H9 (cell line): Measurements from ENCODE around the gene TMED5. TPM values are rescaled to one million over a fixed set of nuclear protein-coding genes. Genes with fewer than 3 reads are reported as not detected.
A peak's percentile ranks its signal among the peaks of the same experiment; 100 is the strongest.

Source experiments
- DNase-seq: peaks from one replicate; pipeline ENCODE4 v3.0.0-alpha.2; 2017
- H2AFZ ChIP-seq: one replicate; pipeline ENCODE4 v1.6.1; 2013; ENCODE audit warnings: mild to moderate bottlenecking, low read length, control low read depth, moderate library complexity
- H2AK5ac ChIP-seq: 2 replicates; pipeline ENCODE4 v1.6.1; 2013; ENCODE audit warnings: low read length, control low read depth, mixed read lengths; ENCODE audit not compliant: insufficient read length
- H2BK120ac ChIP-seq: one replicate; pipeline ENCODE4 v1.6.1; 2013; ENCODE audit warnings: low read depth, mild to moderate bottlenecking, low read length, control low read depth, inconsistent platforms; ENCODE audit not compliant: poor library complexity, severe bottlenecking
- H2BK12ac ChIP-seq: 2 replicates; pipeline ENCODE4 v1.6.1; 2013; ENCODE audit warnings: low read length, control low read depth, mixed read lengths, low read depth; ENCODE audit not compliant: insufficient read length
- H2BK15ac ChIP-seq: 2 replicates; pipeline ENCODE4 v1.6.1; 2013; ENCODE audit warnings: low read depth, low read length, control low read depth
- H2BK20ac ChIP-seq: one replicate; pipeline ENCODE4 v1.6.1; 2013; ENCODE audit warnings: low read depth, mild to moderate bottlenecking, low read length, control low read depth, inconsistent platforms; ENCODE audit not compliant: poor library complexity, severe bottlenecking
- H2BK5ac ChIP-seq: 2 replicates; pipeline ENCODE4 v1.6.1; 2013; ENCODE audit warnings: low read length, control low read depth, mixed read lengths; ENCODE audit not compliant: insufficient read length
- H3K14ac ChIP-seq: 2 replicates; pipeline ENCODE4 v1.6.1; 2013; ENCODE audit warnings: low read length, control low read depth; ENCODE audit not compliant: insufficient read depth
- H3K18ac ChIP-seq: 2 replicates; pipeline ENCODE4 v1.6.1; 2013; ENCODE audit warnings: low read depth, mild to moderate bottlenecking, mixed read lengths, low read length, control low read depth; ENCODE audit not compliant: insufficient read length
- H3K23ac ChIP-seq: 2 replicates; pipeline ENCODE4 v1.6.1; 2013; ENCODE audit warnings: low read length, control low read depth, mixed read lengths, low read depth; ENCODE audit not compliant: insufficient read length
- H3K23me2 ChIP-seq: 2 replicates; pipeline ENCODE4 v1.6.1; 2013; ENCODE audit warnings: low read depth, mild to moderate bottlenecking, mixed read lengths, low read length, control low read depth; ENCODE audit not compliant: insufficient read length, poor library complexity, severe bottlenecking
- H3K27ac ChIP-seq: 2 replicates; pipeline ENCODE4 v1.5.1; 2013; ENCODE audit warnings: low read length, control low read depth, mixed read lengths, low read depth; ENCODE audit not compliant: insufficient read length
- H3K27me3 ChIP-seq: 2 replicates; pipeline ENCODE4 v1.6.1; 2013; ENCODE audit warnings: low read length, control low read depth, inconsistent platforms; ENCODE audit not compliant: insufficient read depth
- H3K4ac ChIP-seq: 2 replicates; pipeline ENCODE4 v1.6.1; 2013; ENCODE audit warnings: low read depth, mild to moderate bottlenecking, control low read depth, inconsistent platforms, low read length, moderate library complexity
- H3K4me1 ChIP-seq: 2 replicates; pipeline ENCODE4 v1.6.1; 2013; ENCODE audit warnings: low read length, control low read depth, inconsistent platforms; ENCODE audit not compliant: insufficient read depth
- H3K4me2 ChIP-seq: 2 replicates; pipeline ENCODE4 v1.6.1; 2013; ENCODE audit warnings: low read length, control low read depth, mixed read lengths; ENCODE audit not compliant: insufficient read length, insufficient read depth
- H3K56ac ChIP-seq: 2 replicates; pipeline ENCODE4 v1.6.1; 2013; ENCODE audit warnings: low read depth, mild to moderate bottlenecking, mixed read lengths, low read length, control low read depth; ENCODE audit not compliant: insufficient read length
- H3K79me1 ChIP-seq: 2 replicates; pipeline ENCODE4 v1.6.1; 2013; ENCODE audit warnings: low read depth, mild to moderate bottlenecking, moderate library complexity, low read length, control low read depth, inconsistent platforms; ENCODE audit not compliant: insufficient read depth, poor library complexity, severe bottlenecking
- H3K79me2 ChIP-seq: 2 replicates; pipeline ENCODE4 v1.6.1; 2013; ENCODE audit warnings: low read length, control low read depth, inconsistent platforms; ENCODE audit not compliant: insufficient read depth
- H3K9ac ChIP-seq: 2 replicates; pipeline ENCODE4 v1.6.1; 2013; ENCODE audit warnings: low read length, control low read depth, mixed read lengths; ENCODE audit not compliant: insufficient read length; ENCODE audit errors: extremely low read depth
- H3K9me3 ChIP-seq: one replicate; pipeline ENCODE4 v1.6.1; 2013; ENCODE audit warnings: low read depth, low read length, inconsistent platforms; ENCODE audit not compliant: control insufficient read depth
- H3T11ph ChIP-seq: one replicate; pipeline ENCODE4 v1.6.1; 2013; ENCODE audit warnings: mild to moderate bottlenecking, low read length, control low read depth, inconsistent platforms
- H4K20me1 ChIP-seq: one replicate; pipeline ENCODE4 v1.6.1; 2013; ENCODE audit not compliant: control insufficient read depth, insufficient read length, insufficient read depth
- H4K5ac ChIP-seq: 2 replicates; pipeline ENCODE4 v1.6.1; 2013; ENCODE audit warnings: low read depth, mild to moderate bottlenecking, mixed read lengths, low read length, control low read depth; ENCODE audit not compliant: insufficient read length
- H4K8ac ChIP-seq: replicated peaks from 2 replicates; pipeline ENCODE4 v1.6.1; 2013; ENCODE audit warnings: low read length, control low read depth, mixed read lengths, low read depth; ENCODE audit not compliant: insufficient read length
- H4K91ac ChIP-seq: 2 replicates; pipeline ENCODE4 v1.6.1; 2013; ENCODE audit warnings: low read depth, mild to moderate bottlenecking, moderate library complexity, mixed read lengths, low read length, control low read depth; ENCODE audit not compliant: insufficient read length
- H3K27ac Mint-ChIP-seq, 3 experiments: 2 replicates in 2 of 3; 3 replicates in 1 of 3; pipeline ENCODE4 v1.8.0; 2020 to 2021; ENCODE audit warnings: mixed read lengths in 3 of 3, mild to moderate bottlenecking in 1 of 3, moderate library complexity in 1 of 3
- H3K27me3 Mint-ChIP-seq: 2 replicates; pipeline ENCODE4 v1.8.0; 2021; ENCODE audit warnings: low read depth, mild to moderate bottlenecking, moderate library complexity, mixed read lengths
- H3K36me3 Mint-ChIP-seq, 3 experiments: 2 replicates in 2 of 3; 3 replicates in 1 of 3; pipeline ENCODE4 v1.8.0; 2020 to 2021; ENCODE audit warnings: low read depth in 3 of 3, mixed read lengths in 3 of 3; ENCODE audit not compliant: insufficient read depth in 1 of 3
- H3K4me1 Mint-ChIP-seq, 2 experiments: 2 replicates each; pipeline ENCODE4 v1.8.0; 2020; ENCODE audit warnings: mixed read lengths in 2 of 2
- H3K4me3 Mint-ChIP-seq, 2 experiments: 2 replicates in 1 of 2; 3 replicates in 1 of 2; pipeline ENCODE4 v1.8.0; 2020 to 2021; ENCODE audit warnings: mild to moderate bottlenecking in 2 of 2, mixed read lengths in 2 of 2, moderate library complexity in 1 of 2
- H3K9me3 Mint-ChIP-seq, 2 experiments: 2 replicates in 1 of 2; 3 replicates in 1 of 2; pipeline ENCODE4 v1.8.0; 2020; ENCODE audit warnings: mild to moderate bottlenecking in 2 of 2, mixed read lengths in 2 of 2, moderate library complexity in 1 of 2
- CTCF ChIP-seq: fragments of 200-600 bp; sonication (generic); conservative IDR thresholded peaks from 3 replicates; pipeline ENCODE4 v1.8.0; 2021; ENCODE audit warnings: antibody characterized with exemption, mild to moderate bottlenecking
- total RNA-seq: library from RNA; stranded (reverse); gene quantifications from 2 replicates; pipeline ENCODE4 v1.2.1, GENCODE V29; 2021

TMED5 gene
- total RNA-seq, 1 experiment from 2014 or later, result 35.0 TPM

GRCh38 chr1:93120614-93121013, 59.6 kb downstream of the TMED5 start:
- no peak for TF ChIP-seq CTCF
- Histone ChIP-seq H3K4me1 (no peaks in the 10 kb centered on the region; the same call in 1 of the 2 replicates), H2BK20ac (no peak overlapping the region), H4K20me1 (no peaks in the 10 kb centered on the region), H3K27me3 (no peaks in the 10 kb centered on the region), H2AFZ (no peak overlapping the region), H3K4me2 (no peak overlapping the region), H3K56ac (no peak overlapping the region), H3K14ac (no peak overlapping the region), H3K23ac (no peak overlapping the region), H3K18ac (no peak overlapping the region), H3K9ac (no peak overlapping the region), H4K5ac (no peak overlapping the region), H4K91ac (no peak overlapping the region), H2BK5ac (no peak overlapping the region), H2BK12ac (no peak overlapping the region), H2BK15ac (no peak overlapping the region), H3K9me3 (no peaks in the 10 kb centered on the region), H3K79me2 (peaks cover 1% of the 10 kb centered on the region; the same call in 1 of the 2 replicates), H3K79me1 (no peaks in the 10 kb centered on the region), H3K23me2 (no peaks in the 10 kb centered on the region), H3K4ac (no peak overlapping the region), H3K27ac (no peak overlapping the region), H3T11ph (no peak overlapping the region), H2BK120ac (no peak overlapping the region), H2AK5ac (no peak overlapping the region), H4K8ac (no peak overlapping the region)
- no peak for DNase-seq
- peaks cover 23 to 62% (median 61%) of the 10 kb centered on the region in 3 experiments for H3K36me3 Mint-ChIP-seq
- H3K27ac Mint-ChIP-seq, result peak overlapping the region in 2 of 3 experiments; percentile 48 to 58; a peak in 3 of 7 replicates
- H3K27me3 Mint-ChIP-seq, result no peaks in the 10 kb centered on the region
- peaks cover 24 to 28% of the 10 kb centered on the region in 2 experiments for H3K4me1 Mint-ChIP-seq
- no peak overlapping the region for H3K4me3 Mint-ChIP-seq
- H3K9me3 Mint-ChIP-seq, result no peaks in the 10 kb centered on the region
